DOHH2 (cell line): ENCODE data around the gene CPXM2.

Experiments
- EZH2phosphoT487 ChIP-seq: fragments of 200-600 bp; sonication (generic); IDR thresholded peaks from 2 replicates; pipeline ENCODE4 v1.6.1; 2017; ENCODE audit warnings: borderline replicate concordance, mild to moderate bottlenecking, antibody characterized with exemption, low read length, moderate library complexity, mixed read lengths
- TF ChIP-seq, protein P1 (sequence below): fragments of 200-600 bp; sonication (generic); IDR thresholded peaks from one replicate; pipeline ENCODE4 v1.5.1; 2014; ENCODE audit warnings: antibody characterized with exemption, mild to moderate bottlenecking, low read depth, low read length; ENCODE audit not compliant: poor library complexity, severe bottlenecking

DNA sequence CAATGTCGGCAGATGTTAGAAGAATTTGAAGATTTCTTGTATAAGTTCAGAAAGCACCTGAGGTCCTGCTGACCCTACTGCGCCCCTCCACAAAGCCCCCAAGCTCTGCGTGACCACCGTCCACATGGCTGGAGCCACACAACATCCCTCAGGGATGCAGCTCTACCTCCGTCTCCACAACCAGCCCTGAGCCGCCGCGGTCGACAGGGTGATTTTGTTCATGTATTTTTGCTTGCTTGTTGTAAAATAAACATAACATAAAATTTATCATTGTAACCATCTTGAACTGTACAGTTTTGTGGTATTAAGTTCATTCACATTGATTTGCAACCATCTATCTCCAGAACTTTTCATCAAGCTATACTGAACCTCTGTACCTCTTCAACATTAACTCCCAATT lies 50.5 kb downstream of the CPXM2 start:
- TF ChIP-seq, protein P1, sequence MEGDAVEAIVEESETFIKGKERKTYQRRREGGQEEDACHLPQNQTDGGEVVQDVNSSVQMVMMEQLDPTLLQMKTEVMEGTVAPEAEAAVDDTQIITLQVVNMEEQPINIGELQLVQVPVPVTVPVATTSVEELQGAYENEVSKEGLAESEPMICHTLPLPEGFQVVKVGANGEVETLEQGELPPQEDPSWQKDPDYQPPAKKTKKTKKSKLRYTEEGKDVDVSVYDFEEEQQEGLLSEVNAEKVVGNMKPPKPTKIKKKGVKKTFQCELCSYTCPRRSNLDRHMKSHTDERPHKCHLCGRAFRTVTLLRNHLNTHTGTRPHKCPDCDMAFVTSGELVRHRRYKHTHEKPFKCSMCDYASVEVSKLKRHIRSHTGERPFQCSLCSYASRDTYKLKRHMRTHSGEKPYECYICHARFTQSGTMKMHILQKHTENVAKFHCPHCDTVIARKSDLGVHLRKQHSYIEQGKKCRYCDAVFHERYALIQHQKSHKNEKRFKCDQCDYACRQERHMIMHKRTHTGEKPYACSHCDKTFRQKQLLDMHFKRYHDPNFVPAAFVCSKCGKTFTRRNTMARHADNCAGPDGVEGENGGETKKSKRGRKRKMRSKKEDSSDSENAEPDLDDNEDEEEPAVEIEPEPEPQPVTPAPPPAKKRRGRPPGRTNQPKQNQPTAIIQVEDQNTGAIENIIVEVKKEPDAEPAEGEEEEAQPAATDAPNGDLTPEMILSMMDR, result no peak
- TF ChIP-seq EZH2phosphoT487, result no peak
